IPS DF 19.7 (cell line): Measurements from ENCODE around the gene METTL14.
A peak's percentile ranks its signal among the peaks of the same experiment; 100 is the strongest.
"Not testable (repeated sequence)": the region's sequence is repeated elsewhere in the genome, so short reads cannot be mapped to it uniquely, and the experiment has no call there.

Source experiments
- DNase-seq: peaks from one replicate; pipeline ENCODE4 v3.0.0-alpha.2; 2013; ENCODE audit warnings: low read depth, low spot score

The METTL14 gene

DNA sequence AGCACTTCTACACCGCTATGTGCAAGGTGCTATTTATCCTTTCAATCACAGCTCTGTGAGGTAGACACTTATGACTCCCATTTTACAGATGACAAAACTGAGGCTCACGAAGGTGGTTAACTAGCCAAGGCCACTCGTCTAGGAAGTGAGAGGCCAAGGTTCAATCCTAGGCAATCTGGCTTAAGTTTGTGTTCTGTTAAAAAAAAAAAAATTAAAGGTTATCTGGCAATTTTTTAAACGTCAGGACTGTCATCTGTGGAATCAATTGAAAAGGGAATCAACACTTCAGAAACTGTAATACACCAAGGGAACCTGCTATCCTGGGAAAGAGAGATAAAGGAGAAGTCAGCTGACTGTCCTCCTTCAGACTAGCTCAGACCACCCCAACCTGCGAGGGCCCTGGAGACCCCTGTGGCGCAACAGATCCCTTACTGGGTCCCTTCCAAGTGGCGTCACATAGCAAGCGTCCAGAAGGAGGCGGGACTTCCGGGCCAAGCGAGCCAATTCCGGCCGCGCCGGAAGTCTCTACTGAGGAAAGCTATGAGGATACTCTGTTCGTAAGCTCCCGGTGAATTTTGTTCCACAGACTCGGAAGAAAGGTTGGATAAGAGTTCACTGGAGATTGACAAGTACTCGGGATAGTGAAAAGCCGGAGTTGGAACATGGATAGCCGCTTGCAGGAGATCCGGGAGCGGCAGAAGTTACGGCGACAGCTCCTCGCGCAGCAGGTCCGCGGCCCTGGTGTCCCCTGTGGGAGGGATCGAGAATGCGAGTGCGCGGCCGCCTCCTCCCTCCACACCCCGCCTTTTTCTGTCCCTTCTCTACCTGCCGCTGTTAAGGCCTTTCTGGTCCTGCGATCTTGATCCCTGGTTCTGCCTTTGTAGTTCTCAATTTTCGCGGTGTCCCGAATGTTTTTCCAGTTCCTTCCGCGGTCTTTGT lies at the start of gene METTL14:
TSS of gene METTL14 (plus strand) at position 520 of the 939 bp plus-strand sequence. CDS start at position 663, 143 bp downstream.
- DNase-seq, result peak; percentile 80

DNA sequence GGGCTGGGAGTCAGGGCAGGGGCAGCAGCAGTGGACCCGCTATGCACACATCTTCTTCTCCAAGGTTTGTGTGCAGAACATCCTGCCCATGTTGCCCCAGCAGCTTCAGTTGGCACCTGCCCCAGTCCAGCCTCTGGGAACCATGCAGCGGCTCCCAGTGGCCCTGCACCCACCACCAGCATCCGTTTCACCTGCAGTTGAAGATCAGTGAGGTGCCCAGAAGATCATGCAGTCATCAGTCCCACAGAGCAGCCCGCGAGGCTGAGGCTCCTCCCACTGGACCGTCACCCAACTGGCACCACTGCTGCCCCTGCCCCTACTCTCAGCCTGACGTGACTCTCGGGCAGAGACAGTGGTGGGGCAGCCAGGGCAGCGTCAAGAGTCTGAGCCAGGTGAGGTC lies 49.1 kb upstream of the METTL14 start:
- not testable (repeated sequence) for DNase-seq

DNA sequence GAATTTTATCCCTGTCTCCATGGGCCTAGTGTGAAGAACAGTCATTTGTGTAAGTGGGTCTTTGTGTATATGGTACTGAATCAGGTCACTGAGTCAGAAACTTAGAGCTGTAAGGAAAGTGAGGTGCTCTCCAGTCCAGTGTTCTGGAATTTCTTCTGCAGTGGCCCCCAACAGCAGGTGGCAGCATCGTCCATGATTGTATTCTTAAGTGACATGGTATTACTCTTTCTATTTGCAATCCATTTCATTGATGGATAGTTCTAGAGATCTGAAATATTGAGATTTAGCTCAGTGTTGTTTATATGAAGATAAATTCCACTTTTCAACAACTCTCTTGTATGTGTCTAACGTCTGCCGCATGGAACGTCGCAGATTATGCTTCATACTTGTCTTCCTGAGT lies 20.5 kb upstream of the METTL14 start:
- not testable (repeated sequence) for DNase-seq

DNA sequence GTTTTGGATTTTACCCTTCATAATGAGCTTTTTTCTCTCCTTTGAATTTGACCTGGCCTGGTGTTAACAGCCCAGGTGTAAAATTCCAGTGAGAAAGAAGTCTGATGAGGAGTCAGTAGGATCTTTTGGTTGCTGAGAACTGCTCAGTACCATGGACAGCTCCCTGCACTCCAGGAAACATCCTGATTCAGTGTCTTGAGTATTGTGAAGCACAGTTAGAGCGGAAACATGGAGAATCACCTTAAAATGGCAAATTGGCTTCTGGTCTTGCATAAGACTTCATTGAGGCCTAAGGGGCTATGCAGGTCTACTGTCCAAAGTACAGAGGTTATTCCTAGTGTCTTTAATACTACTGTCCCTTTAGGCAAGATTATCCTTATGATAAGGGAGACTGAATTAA lies 16.0 kb upstream of the METTL14 start:
- DNase-seq, result peak; percentile 85

DNA sequence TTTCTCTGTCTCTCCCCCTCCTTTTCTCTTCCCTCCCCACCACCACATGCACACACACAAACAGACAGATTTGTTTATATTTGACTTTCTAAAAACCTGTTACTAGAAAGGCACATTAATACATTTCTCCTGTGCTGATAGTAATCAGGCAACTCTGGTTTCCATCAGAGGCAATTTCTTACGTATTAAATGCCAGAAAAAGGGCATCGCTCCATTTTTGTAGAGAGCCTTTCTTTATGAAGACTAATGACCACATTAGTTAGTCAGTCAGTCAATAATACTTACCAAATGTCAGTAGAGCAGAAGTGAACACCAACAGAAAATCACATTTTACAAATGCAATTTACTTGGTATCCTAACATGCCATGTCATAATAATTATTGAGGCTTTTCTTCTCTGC lies 14.2 kb upstream of the METTL14 start:
- DNase-seq, result not testable (repeated sequence)

DNA sequence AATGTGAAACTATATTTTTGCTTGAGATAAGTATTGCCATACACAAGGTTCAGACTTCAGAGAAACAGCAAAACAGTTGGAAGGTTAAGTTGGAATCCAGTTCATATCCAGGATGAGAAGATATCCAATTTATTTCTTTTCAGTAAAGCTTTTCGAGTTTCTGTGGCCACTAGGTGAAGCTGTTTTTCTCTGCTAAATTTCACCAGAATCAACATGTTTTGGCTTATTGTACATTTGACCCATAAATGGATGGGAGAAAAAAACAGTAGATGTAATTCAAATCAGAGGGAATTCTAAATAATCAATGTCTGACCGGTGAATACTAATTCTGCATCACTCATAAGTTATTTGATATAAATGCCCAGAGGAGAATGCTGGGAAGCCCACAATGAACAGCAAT lies 9.1 kb upstream of the METTL14 start:
- no peak for DNase-seq

DNA sequence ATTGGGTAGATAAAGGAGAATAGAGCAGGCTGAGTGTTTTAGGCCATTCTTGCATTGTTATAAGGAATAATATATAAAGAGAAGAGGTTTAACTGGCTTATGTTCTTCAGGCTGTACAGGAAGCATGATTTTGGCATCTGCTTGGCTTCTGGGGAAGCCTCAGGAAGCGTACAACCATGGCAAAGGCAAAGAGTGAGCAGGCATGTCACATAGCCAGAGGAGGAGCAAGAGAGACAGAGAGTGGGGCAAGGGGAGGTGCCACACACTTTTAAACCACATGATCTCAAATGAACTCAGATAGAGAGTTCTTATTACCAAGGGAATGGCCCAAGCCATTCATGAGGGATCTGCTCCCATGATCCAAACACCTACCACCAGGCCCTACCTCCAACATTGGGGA lies 4.4 kb upstream of the METTL14 start:
- no peak for DNase-seq

DNA sequence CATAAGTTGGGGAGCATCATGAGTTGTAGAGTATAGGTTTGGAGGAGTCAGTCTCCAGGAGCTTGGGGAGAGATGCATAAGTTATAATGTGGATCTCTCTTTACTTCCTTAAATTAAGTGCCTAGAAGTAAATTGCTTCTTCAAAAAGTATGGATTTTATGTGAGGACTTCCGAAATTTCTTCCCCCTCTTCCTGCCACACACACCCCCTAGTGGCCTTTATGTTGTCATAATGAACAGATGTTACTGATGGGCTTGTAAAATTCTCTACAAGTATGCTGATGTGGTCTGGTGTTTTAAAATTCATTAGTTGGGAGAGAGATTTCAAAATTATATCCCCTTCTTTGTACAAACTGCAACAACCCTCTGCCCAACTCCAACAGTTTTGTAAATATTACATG lies 2.3 kb upstream of the METTL14 start:
- no peak for DNase-seq

DNA sequence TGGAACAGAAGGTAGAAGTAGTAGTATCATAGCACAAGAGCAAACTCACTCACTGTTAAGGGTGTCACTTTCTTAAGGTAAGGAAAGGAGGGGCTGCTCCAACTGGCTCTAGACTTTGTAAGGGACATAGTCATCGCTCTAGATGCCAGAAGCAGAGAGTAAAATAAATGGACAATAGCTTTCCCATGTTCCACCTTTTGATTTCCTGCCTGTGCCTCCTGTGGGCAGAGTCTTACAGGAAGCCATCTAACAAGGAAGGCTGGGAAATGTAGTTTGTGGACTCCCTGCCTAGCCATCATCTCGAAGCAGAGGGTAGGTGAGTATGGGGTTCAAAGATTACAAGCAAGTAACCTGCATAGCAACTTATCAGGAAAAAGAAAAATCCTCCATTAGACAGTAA lies 1.7 kb upstream of the METTL14 start:
- no peak for DNase-seq

DNA sequence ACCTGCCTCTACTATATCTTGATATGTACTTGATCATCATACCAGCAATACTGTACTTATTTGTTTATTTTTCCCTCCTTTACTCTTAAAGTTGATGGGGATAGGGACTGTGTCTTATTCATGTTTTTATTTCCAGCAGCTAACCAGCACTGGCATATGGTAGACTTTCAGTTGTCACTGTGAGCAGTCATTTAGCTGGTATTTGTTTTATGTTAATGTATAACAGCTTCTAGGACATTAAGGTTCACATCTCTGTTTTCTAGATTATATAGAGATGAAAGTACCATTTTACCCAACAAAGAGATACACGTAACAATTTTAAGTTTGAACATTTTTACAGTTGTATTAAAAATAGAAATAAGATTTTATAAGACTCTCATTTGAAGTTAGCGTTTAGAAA lies 17.9 kb downstream of the METTL14 start:
- DNase-seq, result no peak

DNA sequence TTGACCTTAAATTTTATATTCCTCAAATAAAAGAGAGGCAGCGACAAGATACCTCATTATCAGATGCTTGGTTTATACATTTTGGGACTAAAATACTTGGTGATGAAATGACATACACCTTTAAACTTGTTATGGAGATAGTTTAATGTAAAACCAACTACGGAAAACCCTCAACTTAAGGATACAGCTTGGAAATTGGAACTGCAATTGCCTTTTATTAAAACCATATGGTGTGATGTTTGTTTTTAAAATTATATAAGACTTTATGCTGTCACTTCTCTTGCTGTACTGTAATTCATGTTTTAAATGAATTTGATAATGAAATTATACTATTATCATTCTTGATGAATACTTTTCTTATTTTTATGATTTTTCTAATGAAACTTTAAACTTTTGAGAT lies 25.9 kb downstream of the METTL14 start:
- DNase-seq, result no peak

DNA sequence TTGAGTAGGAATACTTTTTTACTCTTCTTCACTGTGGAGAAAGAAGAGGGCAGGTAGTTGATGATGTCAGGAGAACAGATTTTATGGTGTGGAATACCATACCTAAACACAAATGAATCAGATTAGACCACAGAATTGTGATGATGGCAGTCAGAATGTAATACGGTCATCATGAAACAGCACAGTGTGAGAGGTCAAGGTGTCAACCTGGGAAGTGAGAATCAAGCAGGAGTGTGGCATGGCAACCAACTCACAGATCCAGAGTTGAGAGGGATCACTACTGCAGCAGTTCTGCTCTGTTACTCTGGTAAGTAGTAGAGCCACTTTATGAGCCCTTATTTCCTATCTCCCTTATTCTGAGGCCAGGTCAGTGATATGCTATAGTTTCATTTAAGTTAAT lies 27.7 kb downstream of the METTL14 start:
- no peak for DNase-seq

DNA sequence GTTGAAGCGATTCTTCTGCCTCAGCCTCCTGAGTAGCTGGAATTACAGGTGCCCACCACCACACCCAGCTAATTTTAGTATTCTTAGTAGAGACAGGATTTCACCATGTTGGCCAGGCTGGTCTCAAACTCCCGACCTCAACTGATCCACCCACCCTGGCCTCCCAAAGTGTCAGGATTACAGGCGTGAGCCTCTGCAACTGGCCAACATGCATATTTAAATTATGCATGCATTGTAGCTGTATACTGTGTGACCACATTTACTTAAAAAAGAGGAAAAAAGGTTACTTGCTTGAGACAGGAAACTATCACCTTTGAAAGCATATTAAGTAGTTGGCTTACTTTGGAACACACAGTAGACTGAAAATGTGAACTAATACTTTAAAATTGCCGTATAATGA lies 29.5 kb downstream of the METTL14 start:
- no peak for DNase-seq

DNA sequence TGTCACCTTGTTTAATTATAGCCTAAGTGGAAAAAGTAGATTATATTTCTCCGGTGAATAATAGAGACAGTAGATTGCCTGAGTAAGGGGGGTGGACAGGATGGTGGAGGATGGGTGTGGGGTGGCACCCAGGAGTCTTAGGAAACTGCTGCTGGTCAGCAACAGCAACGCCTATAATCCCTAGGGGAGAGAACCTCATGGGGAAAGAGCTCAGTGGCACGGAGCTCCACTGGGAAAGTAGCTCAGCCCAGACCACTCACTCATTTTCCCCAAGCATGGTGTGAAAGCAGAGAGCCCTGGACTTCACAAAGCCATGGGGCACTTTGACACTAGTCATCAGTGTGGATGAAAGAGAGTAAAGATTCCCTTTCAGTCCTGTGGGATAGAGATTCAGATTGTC lies 31.1 kb downstream of the METTL14 start:
- no peak for DNase-seq

DNA sequence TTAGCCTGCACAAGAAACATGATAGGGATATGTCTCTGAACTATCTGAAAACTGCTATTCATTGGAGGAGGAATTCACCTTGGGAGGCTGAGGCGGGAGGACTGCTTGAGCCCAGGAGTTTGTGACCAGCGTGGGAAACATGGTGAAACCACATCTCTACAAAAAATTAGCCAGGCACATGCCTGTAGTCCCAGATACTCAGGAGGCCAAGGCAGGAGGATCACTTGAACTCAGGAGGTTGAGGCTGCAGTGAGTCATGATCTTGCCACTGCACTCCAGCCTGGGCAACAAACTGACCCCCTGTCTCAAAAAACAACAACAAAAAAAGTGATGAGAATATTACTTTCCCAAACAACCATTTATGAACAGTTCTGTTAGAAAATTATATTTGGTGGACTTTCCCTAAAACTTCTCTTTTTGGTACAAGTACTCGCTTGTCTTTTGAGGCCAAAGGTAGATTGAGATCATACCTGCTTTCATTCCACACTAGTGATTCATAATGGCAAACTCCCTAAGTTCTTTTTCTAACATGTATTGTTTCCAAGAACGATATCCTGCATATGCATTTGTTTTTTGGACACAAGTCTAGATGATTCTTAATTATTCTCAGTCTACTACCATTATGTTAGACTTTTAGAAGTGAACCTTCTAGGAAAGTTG lies 33.4 kb downstream of the METTL14 start:
- no peak for DNase-seq

DNA sequence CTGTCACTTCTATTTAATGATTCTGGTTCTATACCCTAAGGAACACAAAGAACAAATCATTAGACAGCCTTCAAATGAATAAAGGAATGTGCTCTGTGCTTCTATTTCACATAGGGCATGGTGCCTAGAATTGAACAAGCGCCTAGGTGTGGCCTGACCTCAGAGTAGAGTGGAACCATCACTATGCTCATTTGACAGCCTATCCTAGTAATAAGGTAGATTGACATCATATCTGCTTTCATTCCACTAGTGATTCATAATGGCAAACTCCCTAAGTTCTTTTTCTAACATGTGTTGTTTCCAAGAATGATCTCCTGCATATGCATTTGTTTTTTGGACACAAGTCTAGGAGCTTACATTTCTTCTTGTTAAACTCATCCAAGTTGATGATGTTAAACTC lies 36.6 kb downstream of the METTL14 start:
- no peak for DNase-seq

DNA sequence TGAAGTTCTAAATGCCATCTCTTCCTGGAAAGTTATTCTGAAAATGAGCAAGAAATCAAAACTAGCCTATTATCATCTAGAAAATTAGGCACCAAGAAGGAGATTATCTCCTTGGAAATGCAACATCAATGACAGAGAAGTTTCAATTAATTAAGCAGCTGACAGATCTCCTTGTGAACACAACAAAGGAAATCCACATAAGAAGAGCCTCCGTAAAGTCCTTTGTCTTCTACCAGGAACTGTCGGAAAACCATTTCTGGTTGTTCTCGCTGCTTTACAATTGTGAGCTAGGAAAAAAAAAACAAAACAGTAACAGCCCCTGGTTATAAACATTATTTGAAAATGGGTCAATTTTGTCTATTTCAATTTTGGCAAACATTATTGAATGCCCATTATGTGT lies 38.2 kb downstream of the METTL14 start:
- no peak for DNase-seq

DNA sequence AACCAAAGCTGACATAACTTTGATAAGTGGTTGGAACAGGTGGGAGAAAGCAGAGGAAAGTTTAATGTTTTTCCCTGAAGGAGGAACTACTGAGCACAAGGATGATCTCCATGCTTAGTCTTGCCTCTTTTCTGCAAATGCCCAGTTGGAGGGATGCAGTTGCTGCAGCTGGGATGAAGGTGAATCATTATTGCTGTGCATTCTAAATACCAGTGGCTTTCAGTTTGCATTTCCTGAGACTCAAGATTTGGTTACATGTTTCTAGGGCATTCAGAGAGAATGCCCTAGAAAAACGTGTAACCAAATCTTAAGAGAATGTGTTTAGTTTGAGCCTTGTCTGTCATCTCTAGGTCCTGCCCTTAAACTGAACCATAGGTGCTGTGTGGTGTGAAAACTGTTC lies 42.2 kb downstream of the METTL14 start:
- no peak for DNase-seq

DNA sequence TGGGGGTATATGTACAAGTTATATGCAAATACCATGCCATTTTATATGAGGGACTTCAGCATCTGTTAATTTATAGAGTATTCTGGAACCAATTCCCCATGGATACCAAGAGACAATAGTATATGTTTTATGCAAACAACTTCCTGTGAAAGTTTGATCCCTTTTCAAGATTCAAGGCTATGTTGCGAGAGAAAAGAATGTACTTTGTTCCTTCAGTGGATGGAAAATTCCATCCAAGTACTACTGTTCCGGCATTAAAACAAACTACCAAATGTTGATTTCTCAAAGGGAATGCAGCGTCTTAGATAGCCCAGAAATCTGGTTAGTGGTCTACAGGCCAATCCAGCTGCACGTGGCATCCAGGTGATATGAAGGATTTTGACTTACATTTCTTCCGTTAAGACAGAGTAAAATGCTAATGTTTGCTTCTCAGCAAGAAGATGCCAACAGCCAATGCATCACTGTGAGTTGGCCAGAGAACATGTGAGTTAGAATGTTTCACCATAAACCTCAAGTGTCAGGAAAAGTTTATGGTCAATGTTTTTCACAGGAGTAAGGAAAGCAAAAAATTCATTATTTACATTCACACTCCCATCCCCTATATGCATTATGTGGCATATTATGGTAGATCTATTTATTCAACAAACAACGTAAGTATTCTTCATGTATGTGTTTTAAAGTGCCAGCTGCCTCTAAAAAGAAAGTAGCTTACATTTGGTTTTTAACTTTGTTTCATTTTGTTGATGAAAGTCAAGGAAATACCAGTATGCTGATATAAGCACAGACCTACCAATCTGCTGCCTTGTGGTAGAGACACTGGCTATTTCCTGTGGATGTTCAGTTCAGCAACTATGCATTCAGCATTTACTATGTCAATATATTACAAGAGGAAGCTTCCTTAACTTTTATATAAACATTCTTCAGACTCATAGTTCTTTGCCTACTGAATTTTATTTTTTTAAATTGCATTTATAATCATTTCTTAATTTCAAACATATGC lies 44.4 kb downstream of the METTL14 start:
- DNase-seq, result no peak

DNA sequence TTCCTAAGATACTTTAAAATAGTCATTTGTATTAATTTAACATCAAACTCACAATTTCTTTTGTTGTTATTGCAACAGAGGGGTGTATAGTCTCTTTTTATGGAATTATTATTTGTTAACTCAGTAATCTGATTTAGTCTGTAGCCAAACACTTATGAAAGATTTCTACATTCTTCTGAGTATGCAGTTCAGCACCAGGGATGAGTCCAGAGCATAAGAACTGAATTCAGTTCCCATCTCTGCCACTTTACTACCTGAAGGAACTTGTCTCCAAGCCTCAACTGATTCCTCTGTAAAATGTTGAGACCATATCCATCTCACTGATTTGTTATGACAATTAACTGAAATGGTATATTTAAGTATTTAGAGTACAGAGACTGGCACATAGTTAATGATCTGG lies 45.5 kb downstream of the METTL14 start:
- DNase-seq, result no peak

DNA sequence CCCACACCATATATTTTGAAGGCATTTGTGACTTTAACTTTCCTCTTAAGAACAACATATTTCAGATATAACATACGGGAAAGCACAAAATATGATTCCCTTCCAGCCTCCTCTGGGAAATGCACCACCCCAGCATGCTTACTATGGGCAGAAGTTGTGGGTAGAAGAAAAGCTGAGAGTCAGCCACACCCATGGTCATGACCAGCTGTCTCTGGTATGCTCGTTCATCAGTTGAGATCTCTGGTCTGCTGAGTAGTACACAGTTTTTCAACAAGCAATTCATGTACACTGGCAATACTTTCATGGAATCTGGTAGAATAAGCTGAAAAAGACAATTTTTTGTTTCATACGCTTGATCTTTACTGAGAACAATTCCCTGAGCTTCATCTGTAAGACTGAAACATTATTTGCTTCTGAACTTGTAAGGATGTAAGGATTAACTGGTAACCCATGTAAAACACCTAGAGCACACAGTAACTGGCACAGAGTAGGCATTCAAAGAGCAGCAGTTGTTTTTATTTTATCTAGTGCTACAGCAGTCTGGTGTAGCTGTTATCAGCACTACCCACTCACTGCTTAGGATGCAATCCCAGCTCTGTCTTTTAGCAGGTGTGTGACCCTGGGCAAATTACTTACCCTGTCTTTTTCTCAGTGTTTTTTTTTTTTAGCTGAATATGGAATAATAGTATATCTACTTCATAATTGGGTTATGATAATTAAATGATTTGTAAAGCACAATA lies 47.6 kb downstream of the METTL14 start:
- DNase-seq, result no peak
